ENCODE results near the gene RAPGEF2. TPM values are rescaled to one million over a fixed set of nuclear protein-coding genes. Genes with fewer than 3 reads are reported as not detected.

The RAPGEF2 gene
- total and polyA plus RNA-seq, 2 of the 8 experiments (the other 6 are each of a cell fraction or from before 2014, with no cell fraction given), result 24.4 to 48.6 TPM

GRCh38 chr4:159389756-159390155 lies 286.9 kb downstream of the RAPGEF2 start:
- Histone ChIP-seq H3K4me3 (ENCODE audit: extremely low read depth in 1 of 4, insufficient read depth in 2 of 4, low read depth in 3 of 4, low read length in 4 of 4) (no peak overlapping the region), H4K20me1 (replicated peaks in 1 of 2; ENCODE audit: control insufficient read depth in 1 of 2, insufficient read depth in 2 of 2, low read length in 2 of 2) (no peaks in the 10 kb centered on the region), H3K4me1 (replicated peaks in 1 of 4; ENCODE audit: control insufficient read depth in 3 of 4, insufficient read depth in 4 of 4, low read length in 3 of 4) (peaks cover 0 to 5% (median 4%) of the 10 kb centered on the region in 4 experiments; a peak in 3 of 7 replicates), H3K79me2 (ENCODE audit: control insufficient read depth in 1 of 2, insufficient read depth in 2 of 2, low read length in 2 of 2) (no peaks in the 10 kb centered on the region), H3K23me2 (ENCODE audit: low read depth, low read length) (no peaks in the 10 kb centered on the region), H3K9me3 (ENCODE audit: insufficient read depth in 2 of 2, low read depth in 1 of 2, low read length in 1 of 2) (peaks cover 4 to 5% of the 10 kb centered on the region in 2 experiments; a peak in 2 of 4 replicates), H2BK20ac (ENCODE audit: low read length) (no peak overlapping the region), H3K18ac (ENCODE audit: extremely low read depth, low read length) (no peak overlapping the region), H3K4ac (replicated peaks; ENCODE audit: insufficient read length, low read depth, low read length) (no peak overlapping the region), H3K27ac (ENCODE audit: low read depth, low read length) (no peak overlapping the region), H2BK120ac (replicated peaks; ENCODE audit: low read depth, low read length) (no peak overlapping the region), H2BK5ac (ENCODE audit: low read depth, low read length) (no peak overlapping the region), H2BK15ac (ENCODE audit: low read length) (no peak overlapping the region), H2AK5ac (ENCODE audit: low read depth, low read length) (no peak overlapping the region), H2BK12ac (ENCODE audit: low read depth, low read length) (no peak overlapping the region), H3K23ac (ENCODE audit: insufficient read length) (no peak overlapping the region), H3K14ac (ENCODE audit: insufficient read length) (no peak overlapping the region), H3K36me3 (ENCODE audit: control insufficient read depth in 2 of 4, insufficient read depth in 4 of 4, low read length in 3 of 4) (no peaks in the 10 kb centered on the region), H3K56ac (replicated peaks; ENCODE audit: insufficient read length, low read depth, low read length) (no peak overlapping the region), H3K79me1 (ENCODE audit: low read depth, low read length) (no peaks in the 10 kb centered on the region), H4K91ac (replicated peaks; ENCODE audit: insufficient read length, low read length) (no peak overlapping the region), H2AFZ (ENCODE audit: low read length) (no peak overlapping the region), H4K5ac (ENCODE audit: insufficient read length, low read depth, low read length) (no peak overlapping the region), H4K8ac (ENCODE audit: extremely low read depth, insufficient read depth, low read length) (no peak overlapping the region), H3K27me3 (replicated peaks in 1 of 4; ENCODE audit: control insufficient read depth in 3 of 4, extremely low read depth in 1 of 4, insufficient read depth in 3 of 4, low read length in 3 of 4) (peaks cover 2 to 11% (median 9%) of the 10 kb centered on the region in 4 experiments; a peak in 6 of 7 replicates), H3K9ac (replicated peaks in 1 of 4; ENCODE audit: extremely low read depth in 1 of 4, low read depth in 3 of 4, low read length in 3 of 4) (no peak overlapping the region), H3K4me2 (ENCODE audit: insufficient read depth in 1 of 2, low read depth in 2 of 2, low read length in 2 of 2) (no peak overlapping the region)
- POLR2A ChIA-PET (ENCODE audit: partially characterized antibody), result no interaction called here
- no peak for DNase-seq (ENCODE audit: low read depth in 1 of 2, low spot score in 2 of 2)
- CTCF ChIA-PET (ENCODE audit: partially characterized antibody), result no interaction called here
- TF ChIP-seq EP300 (IDR thresholded peaks at IDR 0.05; ENCODE audit: borderline replicate concordance in 1 of 2, low read depth in 2 of 2, low read length in 2 of 2) (no peak), JUND (IDR thresholded peaks at IDR 0.05; ENCODE audit: low read length) (no peak), BRCA1 (IDR thresholded peaks at IDR 0.05; ENCODE audit: low read depth, low read length) (no peak), KDM1A (IDR thresholded peaks at IDR 0.05; ENCODE audit: borderline replicate concordance, low read length) (no peak), USF2 (IDR thresholded peaks at IDR 0.05; ENCODE audit: low read length) (no peak), SIRT6 (IDR thresholded peaks at IDR 0.05; ENCODE audit: low read length) (no peak)
- WGBS, 2 experiments (ENCODE audit: extremely low coverage in 1 of 2, insufficient coverage in 1 of 2, insufficient read length in 1 of 2, insufficient replicate concordance in 2 of 2, low coverage in 1 of 2, low lambda C conversion rate in 2 of 2, missing lambda C conversion rate in 1 of 2), result 87% methylated on average over 16 of the region's 23 CpGs; no CpG with 5 or more reads in 1 of the 2 experiments
- no peak for FAIRE-seq

All from H1 (cell line).